ENCODE data around the gene HDGFL2. TPM values are rescaled to one million over a fixed set of nuclear protein-coding genes. Genes with fewer than 3 reads are reported as not detected.

The HDGFL2 gene
- total RNA-seq, 1 experiment from 2014 or later, result 108 TPM

- H3K18ac ChIP-seq (ENCODE audit: insufficient read length, low read depth, low read length), result no peak overlapping the region
- no peak overlapping the region for H2BK120ac ChIP-seq (ENCODE audit: low read depth, low read length, poor library complexity, severe bottlenecking)
- no peak overlapping the region for H3K4ac ChIP-seq (ENCODE audit: low read depth, low read length)
- no peak overlapping the region for H2BK15ac ChIP-seq (ENCODE audit: low read depth, low read length)
- no peaks in the 10 kb centered on the region for H3K9me3 ChIP-seq (ENCODE audit: control insufficient read depth, low read depth, low read length)
- no peaks in the 10 kb centered on the region for H3K79me1 ChIP-seq (ENCODE audit: insufficient read depth, low read depth, low read length, poor library complexity, severe bottlenecking)
- H2BK5ac ChIP-seq (ENCODE audit: insufficient read length, low read length), result no peak overlapping the region
- no peaks in the 10 kb centered on the region for H3K27me3 ChIP-seq (ENCODE audit: insufficient read depth, low read length)
- no peaks in the 10 kb centered on the region; the same call in 1 of the 2 replicates for H3K79me2 ChIP-seq (ENCODE audit: insufficient read depth, low read length)
- H2AK5ac ChIP-seq (ENCODE audit: insufficient read length, low read length), result no peak overlapping the region
- Mint-ChIP-seq H3K9me3 (peaks cover 0 to 3% of the 10 kb centered on the region in 2 experiments; a peak in 1 of 5 replicates), H3K27ac (peak overlapping the region in 2 of 3 experiments; percentile 78 to 96; a peak in 2 of 7 replicates), H3K36me3 (ENCODE audit: insufficient read depth in 1 of 3, low read depth in 3 of 3) (peaks cover 2 to 17% (median 5%) of the 10 kb centered on the region in 3 experiments; a peak in 3 of 7 replicates), H3K4me3 (peak overlapping the region; percentile 83 to 85), H3K4me1 (peaks cover 10 to 14% of the 10 kb centered on the region in 2 experiments), H3K27me3 (ENCODE audit: low read depth) (peaks cover 6% of the 10 kb centered on the region; the same call in 1 of the 2 replicates)
- H2BK20ac ChIP-seq (ENCODE audit: low read depth, low read length, poor library complexity, severe bottlenecking), result no peak overlapping the region
- no CpG with 5 or more reads among the region's 15 CpGs for WGBS (ENCODE audit: extremely low coverage, insufficient read length, low lambda C conversion rate)
- no peak overlapping the region for H3K14ac ChIP-seq (ENCODE audit: insufficient read depth, low read length)
- peaks cover 4% of the 10 kb centered on the region for H4K20me1 ChIP-seq (ENCODE audit: control insufficient read depth, insufficient read depth, insufficient read length)
- H3T11ph ChIP-seq (ENCODE audit: low read length), result no peak overlapping the region
- H3K27ac ChIP-seq (ENCODE audit: insufficient read length, low read depth, low read length), result no peak overlapping the region
- no peak for DNase-seq
- no peak for TF ChIP-seq CTCF (conservative IDR thresholded peaks at IDR 0.05)
- peak overlapping the region; percentile 87 for H3K4me2 ChIP-seq (ENCODE audit: insufficient read depth, insufficient read length, low read length)
- no peaks in the 10 kb centered on the region for H3K4me1 ChIP-seq (ENCODE audit: insufficient read depth, low read length)
- peaks cover 9% of the 10 kb centered on the region for H3K23me2 ChIP-seq (ENCODE audit: insufficient read length, low read depth, low read length, poor library complexity, severe bottlenecking)
- H4K91ac ChIP-seq (ENCODE audit: insufficient read length, low read depth, low read length), result no peak overlapping the region
- H4K8ac ChIP-seq (replicated peaks; ENCODE audit: insufficient read length, low read depth, low read length), result no peak overlapping the region
- no peak overlapping the region for H4K5ac ChIP-seq (ENCODE audit: insufficient read length, low read depth, low read length)
- H2AFZ ChIP-seq (ENCODE audit: low read length), result no peak overlapping the region
- no peak overlapping the region for H3K9ac ChIP-seq (ENCODE audit: extremely low read depth, insufficient read length, low read length)
- H3K23ac ChIP-seq (ENCODE audit: insufficient read length, low read depth, low read length), result no peak overlapping the region
- no peak overlapping the region for H2BK12ac ChIP-seq (ENCODE audit: insufficient read length, low read depth, low read length)
- H3K56ac ChIP-seq (ENCODE audit: insufficient read length, low read depth, low read length), result no peak overlapping the region
Observed at GRCh38 chr19:4455719-4456475, 16.2 kb upstream of the HDGFL2 start.

Measured in H9 (cell line).